Eye (tissue), 1 donor: ENCODE results near the gene MT1F.
"Not testable (repeated sequence)": the region's sequence is repeated elsewhere in the genome, so short reads cannot be mapped to it uniquely, and the experiment has no call there.

ENCODE experiments used
- DNase-seq: peaks from one replicate; pipeline ENCODE4 v3.0.0-alpha.2; 2015

Gene MT1F

DNA sequence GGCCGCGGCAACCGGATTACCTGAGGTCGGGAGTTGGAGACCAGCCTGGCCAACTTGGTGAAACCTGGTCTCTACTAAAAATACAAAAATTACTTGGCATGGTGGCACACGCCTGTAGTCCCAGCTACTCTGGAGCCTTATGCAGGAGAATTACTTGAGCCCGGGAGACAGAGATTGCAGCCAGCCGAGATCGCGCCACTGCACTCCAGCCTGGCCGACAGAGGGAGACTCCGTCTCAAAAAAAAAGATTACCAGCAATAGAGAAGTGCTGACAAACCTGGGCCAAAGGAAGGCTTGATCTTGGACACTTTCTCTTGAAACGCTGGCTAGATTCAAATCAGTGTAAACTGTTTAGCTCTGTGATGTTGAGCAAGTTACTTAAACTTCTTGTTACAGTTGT lies 16.2 kb downstream of the MT1F start:
- peak; percentile 56 for DNase-seq

DNA sequence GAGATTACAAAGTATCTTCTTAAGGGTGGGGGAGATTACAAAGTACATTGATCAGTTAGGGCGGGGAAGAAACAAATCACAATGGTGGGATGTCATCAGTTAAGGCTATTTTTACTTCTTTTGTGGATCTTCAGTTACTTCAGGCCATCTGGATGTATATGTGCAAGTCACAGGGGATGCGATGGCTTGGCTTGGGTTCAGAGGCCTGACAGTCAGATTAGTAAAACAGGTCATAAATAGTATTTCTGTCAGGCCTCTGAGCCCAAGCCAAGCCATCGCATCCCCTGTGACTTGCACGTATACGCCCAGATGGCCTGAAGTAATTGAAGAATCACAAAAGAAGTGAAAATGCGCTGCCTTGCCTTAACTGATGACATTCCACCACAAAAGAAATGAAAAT lies 16.8 kb downstream of the MT1F start:
- DNase-seq: not testable (repeated sequence)

DNA sequence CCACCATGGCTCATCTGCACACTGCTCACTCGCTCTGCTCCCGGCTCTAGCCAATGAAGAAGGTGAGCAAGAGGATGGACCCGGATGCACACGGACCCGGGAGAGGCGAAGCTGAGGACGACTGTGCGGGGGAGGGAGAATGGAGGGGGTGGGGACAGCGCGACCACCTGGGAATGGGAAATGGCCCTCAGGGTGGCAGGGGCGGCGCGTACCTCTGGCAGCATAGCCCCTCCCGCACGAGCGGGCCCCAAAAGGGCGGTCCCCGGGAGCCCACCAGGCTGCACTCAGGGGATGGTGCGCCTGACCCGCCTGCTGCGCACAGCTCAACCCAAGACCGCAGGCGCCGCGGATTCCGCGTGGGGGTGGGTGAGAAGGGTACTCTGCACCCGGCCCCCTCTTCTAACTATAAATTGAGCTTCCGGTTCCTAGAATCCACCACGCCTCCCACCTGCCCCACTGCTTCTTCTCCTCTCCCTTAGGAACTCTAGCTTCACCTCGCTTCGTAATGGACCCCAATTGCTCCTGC lies 18.0 kb downstream of the MT1F start:
- no peak for DNase-seq

DNA sequence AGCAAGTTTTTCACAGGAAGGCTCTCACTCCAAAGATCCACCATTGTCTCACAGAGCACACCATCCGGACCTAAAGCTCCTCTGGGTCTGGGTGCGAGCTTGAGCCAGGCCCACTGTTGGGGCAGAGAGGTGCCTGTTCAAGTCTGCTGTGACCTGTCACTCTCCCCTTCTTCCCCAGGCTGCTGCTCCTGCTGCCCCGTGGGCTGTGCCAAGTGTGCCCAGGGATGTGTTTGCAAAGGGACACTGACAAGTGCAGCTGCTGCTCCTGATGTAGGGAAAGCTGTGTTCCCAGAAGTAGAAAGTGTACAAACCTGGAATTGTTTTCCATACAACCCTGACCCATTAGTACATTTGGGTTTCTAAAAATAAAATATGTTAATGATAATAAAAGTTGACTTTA lies 19.7 kb downstream of the MT1F start:
- DNase-seq: no peak

DNA sequence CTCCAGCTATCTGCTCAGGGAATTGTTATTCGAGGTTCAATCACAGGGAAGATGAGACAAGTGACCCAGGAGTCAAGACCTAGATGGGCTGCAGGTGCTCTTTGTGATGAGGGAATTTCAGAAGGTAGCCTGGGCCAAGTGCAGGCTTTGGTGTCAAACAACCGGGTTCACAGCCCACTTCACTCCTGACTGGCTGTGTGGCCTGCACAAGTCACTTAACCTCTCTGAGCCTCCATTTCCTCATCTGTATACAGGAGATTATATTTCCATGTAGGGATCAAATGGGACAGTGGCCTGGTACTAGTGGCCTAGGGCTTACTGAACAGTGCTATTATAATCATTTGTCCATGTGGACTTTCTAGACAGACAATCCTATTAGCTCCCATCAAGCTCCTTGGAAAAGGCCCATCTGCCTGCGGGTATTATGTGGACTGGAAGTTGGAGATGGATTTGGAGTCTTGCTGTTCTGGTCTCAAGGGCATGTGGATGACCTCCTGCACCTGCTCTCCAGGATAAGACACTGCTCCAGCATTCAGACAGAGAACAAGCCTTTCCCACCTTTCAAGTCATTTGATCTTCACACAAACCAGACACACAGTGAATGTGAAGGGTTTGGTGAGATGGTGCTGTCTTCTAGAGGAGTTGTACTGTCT lies 21.4 kb downstream of the MT1F start:
- DNase-seq: no peak

DNA sequence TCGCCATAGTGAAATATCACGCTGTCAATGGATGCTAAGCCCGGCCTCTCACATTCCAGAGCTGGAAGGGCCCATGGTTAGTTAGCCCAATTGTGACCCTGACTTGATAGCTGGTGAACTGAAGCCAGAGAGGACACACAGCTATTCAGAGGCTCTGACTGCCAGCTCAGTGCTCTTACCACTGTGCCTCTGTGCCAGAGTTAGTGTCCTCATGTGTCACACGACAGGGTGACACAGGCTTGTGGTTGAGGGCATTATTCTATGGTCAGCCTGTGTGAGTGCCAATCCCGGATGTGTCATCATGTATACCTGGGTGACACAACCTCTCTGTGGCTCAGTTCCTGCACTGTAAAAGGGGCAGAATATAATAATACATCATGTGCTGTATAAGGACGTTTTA lies 22.1 kb downstream of the MT1F start:
- no peak for DNase-seq

DNA sequence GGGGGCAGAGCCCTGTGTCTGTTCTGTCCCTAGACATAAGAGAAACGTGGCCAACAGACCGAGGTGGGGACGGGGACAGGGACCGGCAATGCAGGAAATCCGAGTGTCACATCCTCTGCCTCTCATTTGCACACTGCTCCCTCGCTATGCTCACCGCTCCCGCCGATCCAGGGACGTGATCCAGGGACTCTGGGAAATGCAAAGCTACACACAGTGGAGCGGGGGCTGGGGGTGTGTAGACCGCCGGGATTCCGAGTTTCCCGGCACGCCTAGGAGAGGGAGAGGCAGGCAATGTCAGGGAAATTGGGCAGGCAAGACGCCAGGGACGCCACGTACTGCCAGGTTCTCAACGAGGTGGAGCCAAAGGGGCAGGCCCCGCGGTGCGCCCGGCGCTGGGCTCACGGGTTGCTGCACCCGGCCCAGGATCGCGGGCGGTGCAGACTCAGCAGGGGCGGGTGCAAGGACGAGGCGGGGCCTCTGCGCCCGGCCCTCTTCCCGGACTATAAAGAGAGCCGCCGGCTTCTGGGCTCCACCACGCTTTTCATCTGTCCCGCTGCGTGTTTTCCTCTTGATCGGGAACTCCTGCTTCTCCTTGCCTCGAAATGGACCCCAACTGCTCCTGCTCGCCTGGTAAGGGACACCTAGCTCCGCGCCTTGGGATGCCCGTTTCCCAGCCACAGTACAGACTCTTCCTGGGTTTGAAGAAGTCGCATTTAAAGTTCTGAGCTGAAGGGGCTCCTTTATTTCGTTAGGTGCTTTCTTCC lies 24.4 kb downstream of the MT1F start, which contains the start of gene MT1X:
TSS of gene MT1X (plus strand) at position 532 of the 764 bp plus-strand sequence. CDS start at position 603, 71 bp downstream.
- peak; percentile 90 for DNase-seq

DNA sequence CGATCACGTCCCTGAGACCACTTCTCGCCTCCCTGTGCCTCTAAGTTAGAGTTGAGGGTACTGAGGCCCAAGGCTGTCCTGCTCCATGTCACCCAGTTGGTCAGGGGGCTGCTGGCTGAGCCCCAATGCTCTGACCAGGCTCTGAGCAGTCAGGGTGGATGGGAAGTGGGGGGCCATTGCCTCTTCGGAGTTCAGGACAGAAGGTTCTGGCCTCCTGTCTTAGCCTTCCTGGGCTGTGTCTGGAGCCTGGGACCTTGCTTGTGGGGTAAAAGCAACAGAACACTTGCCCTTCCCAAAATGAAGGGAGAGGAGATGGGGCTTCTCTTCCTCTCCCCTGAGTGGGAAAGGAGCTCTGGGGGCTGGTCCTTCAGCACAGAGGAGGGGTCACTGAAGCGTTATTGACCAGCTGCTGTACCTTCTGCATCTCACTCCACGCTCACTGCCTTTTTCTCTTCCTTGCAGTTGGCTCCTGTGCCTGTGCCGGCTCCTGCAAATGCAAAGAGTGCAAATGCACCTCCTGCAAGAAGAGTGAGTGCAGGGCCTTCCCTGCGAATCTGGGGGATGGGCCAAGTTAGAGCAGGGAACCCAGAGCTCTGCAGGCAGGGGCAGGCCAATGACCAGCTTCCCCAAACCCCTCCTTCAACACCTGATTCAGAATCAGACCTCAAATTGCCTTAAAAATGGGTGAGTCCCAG lies 25.1 kb downstream of the MT1F start:
- DNase-seq: no peak

DNA sequence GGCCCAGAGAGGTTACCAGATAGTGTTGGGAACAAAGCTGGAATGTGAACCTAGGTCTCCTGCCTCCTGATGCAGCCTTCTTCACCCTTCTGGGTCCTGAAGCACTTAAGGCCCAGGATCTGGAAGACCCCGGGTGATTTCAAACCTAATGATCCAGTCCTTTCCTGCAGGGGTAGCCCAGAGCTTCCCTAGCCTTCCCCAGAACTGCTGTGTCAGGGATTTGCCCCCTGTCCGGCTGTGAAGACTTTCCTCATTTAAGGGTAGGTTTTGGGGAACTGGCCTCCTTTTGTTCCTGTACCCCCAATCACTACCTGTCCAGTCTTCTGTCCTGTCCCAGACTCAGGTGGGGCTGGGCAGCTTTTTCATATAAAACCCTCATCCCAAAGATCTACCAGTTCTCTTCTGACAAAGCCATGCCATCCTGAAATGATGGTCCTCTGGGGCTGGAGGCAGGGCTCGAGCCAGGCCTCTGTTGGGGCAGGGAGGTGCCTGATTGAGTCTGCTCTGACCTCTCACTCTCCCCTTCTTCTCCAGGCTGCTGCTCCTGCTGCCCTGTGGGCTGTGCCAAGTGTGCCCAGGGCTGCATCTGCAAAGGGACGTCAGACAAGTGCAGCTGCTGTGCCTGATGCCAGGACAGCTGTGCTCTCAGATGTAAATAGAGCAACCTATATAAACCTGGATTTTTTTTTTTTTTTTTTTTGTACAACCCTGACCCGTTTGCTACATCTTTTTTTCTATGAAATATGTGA lies 25.8 kb downstream of the MT1F start:
- no peak for DNase-seq

DNA sequence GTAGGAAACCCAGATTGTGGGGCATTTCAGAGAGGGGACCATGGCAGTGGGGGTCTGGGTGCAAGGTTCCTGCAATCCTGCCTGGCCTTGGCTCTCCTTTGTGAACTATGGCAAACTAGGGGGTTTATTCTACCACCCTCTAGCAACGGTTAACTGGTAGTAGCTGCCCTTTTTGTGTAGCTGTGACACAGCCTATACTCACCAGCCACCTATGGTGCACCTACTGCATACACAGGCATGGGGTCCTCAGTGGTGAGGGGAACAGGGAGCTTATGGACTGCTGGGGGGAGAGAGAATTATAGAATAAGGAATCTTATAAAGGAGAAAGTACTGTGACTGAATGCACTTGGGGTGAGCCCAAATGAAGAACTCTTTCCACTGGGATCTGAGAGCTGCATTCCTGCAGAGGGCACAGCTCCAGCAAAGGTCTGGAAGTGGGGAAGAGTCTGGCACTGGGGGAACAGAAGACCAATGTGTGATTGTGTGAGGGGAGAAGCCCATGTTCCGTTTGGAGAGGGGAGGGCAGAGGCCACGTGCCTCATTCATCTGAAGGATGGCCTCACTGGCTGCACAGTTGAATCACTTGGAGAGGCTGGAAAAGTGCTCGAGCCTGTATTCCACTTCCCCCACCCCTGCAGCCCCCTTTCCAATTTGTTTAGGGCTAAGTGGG lies 26.6 kb downstream of the MT1F start:
- DNase-seq: no peak

DNA sequence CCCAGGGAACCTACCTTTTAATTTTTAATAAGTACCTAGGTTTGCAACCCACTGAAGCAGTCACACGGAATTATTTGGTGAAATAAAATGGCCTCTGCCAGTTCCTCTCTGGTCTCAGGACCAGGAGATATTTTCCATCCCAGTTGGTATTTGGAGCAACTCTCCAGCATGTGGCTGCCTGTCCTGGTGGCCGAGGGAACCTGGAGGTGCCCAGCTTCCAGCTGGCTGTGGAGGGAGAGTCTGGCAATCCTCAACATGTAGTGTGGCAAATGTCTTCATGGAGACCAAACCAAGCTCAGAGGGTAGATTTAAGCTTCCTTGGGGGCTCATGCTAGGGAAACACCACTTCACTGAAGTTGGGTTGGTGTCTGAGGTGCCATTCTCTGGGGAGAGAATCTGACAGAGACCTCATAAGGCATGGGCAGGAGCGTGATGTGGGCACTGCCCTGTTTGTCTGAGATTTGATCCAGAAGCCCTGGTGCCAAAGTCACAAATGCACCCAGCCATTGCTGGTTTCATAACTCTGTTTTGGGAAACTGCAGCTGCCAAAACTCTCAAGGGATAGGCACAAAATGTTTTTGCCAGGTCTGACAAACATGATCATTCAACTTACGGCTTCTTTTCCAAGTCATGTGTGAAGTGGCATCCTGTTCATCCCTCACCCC lies 27.3 kb downstream of the MT1F start:
- DNase-seq: no peak

DNA sequence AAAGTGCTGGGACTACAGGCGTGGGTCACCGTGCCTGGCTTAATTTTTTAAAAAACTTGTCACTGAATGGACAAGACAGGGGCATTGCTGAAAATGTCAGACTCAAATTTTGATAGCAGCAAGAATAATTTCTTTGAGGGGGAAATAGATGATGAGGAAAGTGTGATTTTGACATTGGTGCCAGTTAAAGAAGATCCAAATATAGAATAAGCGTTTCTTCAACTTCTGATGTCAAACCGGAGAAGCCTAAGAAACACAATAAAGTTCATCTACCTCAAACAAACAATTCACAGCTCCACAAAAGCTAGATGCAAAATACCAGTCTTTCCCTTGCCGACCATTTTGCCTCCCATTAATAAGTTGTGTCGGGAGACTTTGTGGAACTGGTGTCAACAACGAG lies 29.0 kb downstream of the MT1F start:
- no peak for DNase-seq

DNA sequence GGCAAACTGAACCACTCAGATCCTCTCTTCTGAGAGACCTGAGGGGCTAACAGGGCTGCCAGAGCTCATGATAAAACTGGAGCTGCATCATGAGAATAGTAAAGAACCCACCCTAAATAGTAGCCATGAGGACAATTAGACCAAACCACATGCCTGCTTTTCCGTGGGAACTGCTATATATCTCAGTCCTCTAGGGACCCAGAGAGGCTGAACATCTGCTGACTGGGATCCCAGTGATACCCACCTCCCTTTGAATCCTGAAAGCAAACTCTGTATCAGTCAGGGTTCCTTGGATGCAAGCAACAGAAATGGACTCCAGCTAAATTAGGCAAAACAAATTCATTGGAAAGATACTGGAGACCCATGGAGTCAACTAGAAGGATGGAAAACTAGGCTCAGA lies 31.0 kb downstream of the MT1F start:
- DNase-seq: no peak

DNA sequence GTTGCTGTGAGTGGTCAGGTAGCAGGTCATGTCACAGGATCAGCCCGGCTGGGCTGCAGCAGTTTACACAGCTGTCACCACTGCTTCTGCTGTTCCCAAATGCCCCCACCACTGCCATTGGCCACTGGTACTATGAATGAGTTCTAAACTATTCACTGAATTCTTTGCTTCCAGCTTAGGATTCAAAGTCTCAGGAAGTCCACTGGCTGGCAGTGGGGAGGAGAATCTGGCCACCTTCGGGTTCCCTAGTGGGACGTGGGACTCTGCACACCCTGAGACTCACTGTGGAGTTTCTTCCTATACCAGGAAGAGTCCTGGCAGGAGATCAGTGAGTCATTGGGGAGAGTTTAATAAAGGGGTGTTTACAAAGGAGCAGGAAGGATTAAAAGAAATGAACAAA lies 31.4 kb downstream of the MT1F start:
- no peak for DNase-seq

DNA sequence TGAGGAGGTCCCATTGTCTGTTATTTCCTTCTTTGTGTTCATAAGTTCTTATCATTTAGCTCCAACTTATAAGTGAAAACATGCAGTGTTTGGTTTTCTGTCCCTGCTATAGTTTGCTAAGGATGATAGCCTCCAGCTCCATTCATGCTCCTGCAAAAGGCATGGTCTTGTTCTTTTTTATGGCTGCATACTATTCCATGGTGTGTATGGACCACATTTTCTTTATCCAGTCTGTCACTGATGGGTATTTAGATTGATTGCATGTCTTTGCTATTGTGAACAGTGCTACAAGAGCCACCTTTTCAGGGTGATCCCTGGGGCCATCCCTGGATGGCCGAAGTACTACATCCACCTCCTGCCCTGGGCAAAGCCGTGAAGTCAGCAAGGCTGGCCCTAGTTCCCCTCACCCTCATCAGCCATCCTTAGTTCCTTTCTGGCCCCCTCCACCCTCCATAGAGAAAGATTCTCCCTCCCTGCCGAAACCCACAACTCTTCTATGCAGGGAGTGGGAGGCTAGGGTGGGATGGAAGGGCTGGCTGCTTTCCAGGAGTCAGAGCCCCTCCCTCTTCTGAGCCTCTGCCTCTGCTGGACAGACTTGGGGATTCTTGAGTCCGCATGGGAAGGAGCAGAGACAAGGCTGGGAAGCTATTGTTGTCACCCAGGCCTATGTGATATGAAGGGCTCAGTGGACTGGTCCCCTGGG lies 32.8 kb downstream of the MT1F start:
- no peak for DNase-seq

DNA sequence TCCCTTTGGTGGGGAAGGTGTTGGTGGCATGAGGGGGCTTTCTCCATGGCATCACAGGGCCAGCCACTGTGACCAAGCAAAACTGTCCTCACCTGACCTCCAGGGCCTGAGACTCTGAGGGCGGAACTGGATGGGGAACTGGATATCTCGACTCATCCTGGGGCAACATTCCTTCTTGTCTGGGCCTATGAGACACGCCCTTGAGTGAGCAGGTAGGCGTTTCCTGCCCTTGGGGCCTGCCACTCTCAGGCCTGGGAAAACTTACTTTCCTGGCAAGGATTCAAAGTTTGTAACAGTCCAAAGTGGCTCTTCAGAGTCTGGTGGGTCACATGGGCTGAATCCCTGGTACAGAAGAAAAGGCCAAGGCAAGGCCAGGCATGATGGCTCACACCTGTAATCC lies 34.1 kb downstream of the MT1F start:
- DNase-seq: peak; percentile 13

DNA sequence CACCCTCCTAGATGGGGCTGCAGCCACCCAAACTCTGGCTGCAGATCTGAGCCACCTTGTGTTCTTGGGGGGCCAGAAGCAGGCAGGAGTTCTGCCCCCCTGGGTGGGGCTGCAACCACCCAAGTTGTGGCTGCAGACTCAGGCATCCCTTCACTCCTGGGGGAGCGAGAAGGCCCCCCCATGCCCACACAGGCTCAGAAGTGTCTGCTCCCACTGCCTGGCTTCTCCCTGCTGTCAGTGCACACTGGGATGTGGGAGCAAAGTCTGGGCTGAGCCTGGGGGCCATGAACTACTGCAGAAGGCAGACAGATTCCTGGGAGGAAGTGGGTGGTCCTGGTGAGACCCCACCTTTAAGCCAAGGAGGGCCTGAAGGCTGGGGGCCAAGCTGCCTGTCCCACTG lies 37.5 kb downstream of the MT1F start:
- DNase-seq: no peak

DNA sequence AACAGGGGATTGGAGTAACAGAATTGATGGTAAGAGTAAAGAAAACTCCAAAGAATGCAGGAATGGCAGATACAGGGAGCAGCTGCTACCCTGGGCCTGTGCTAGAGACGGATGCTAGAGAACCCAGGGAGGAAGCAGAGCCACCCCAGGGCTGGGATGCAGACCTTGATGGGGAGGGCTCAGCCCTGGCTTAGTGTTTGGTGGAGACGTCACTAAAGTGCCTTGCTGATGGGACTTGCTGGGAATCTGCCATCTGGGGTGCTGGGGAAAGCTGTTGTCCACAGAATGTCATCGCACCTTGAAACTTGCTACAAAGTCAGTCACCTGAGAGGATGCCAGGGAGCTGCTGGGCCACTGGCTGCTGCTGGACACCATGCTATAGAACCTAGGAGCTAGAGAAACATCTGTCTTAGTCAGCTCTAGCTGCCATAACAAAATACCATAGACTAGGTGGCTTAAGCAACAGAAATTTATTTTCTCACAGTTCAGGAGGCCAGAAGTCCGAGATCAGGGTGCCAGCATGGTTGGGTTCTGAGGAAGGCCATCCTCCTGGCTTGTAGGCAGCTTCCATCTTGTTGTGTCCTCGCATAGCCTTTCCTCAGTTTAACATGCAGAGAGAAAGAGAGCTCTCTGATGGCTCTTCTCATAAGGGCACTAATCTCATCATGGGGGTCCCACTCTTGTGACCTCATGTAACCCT lies 39.8 kb downstream of the MT1F start:
- no peak for DNase-seq

DNA sequence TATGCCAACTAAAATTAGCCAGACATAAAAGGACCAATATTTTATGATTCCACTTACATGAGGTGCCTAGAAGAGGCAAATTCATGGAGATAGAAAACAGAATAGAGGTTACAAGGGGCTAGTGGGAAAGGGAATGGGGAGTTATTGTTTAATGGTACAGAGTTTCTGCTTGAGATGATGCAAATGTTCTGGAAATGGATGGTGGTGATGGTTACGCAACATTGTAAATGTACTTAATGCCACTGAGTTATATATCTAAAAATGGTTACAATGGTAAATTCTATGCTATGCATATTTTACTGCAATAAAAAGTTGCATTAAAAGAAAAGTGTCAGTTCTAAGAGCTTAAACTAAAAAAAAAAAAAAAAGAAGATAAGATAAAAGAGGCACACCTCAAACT lies 42.4 kb downstream of the MT1F start:
- DNase-seq: no peak

DNA sequence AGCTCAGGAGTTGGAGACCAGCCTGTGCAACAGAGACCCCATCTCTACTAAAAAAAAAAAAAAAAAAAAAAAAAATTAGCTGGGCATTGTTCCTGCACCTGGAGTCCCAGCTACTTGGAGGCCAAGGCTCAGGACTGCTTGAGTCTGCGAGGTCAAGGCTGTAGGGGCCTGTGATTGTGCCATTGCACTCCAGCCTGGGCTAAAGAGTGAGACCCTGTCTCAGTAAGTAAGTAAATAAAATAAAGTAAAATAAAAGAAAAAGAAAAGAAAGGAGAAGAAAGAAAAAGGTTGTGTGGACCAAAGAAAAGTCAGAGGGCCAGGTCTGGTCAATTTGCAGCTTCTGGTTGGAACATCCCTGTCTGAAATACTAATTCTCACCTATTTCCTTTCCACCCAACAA lies 42.9 kb downstream of the MT1F start:
- no peak for DNase-seq

DNA sequence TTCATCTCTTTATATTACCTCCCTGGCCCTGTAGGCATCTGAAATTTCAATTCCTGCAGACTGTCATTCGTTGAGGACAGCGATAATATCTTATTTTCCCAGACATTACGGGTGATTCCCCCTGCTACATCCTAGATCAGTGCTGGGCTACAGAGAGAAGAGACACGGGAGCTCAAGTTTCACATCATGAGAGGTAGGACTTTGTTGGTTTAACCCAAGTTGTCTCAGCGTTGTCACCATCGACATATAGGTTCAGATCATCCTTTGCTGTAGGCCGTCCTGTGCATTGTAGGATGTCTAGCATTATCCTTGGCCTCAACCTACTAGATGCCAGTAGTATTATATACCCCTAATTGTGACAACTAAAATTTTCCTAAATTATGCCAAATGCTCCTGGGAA lies 43.8 kb downstream of the MT1F start:
- DNase-seq: no peak
